ENCODE measurements around the gene SDE2.
"Not testable (repeated sequence)": the region's sequence is repeated elsewhere in the genome, so short reads cannot be mapped to it uniquely, and the experiment has no call there.

GRCh38 chr1:225975146-225975545, 24.0 kb downstream of the SDE2 start:
- TF ChIP-seq, protein P1, sequence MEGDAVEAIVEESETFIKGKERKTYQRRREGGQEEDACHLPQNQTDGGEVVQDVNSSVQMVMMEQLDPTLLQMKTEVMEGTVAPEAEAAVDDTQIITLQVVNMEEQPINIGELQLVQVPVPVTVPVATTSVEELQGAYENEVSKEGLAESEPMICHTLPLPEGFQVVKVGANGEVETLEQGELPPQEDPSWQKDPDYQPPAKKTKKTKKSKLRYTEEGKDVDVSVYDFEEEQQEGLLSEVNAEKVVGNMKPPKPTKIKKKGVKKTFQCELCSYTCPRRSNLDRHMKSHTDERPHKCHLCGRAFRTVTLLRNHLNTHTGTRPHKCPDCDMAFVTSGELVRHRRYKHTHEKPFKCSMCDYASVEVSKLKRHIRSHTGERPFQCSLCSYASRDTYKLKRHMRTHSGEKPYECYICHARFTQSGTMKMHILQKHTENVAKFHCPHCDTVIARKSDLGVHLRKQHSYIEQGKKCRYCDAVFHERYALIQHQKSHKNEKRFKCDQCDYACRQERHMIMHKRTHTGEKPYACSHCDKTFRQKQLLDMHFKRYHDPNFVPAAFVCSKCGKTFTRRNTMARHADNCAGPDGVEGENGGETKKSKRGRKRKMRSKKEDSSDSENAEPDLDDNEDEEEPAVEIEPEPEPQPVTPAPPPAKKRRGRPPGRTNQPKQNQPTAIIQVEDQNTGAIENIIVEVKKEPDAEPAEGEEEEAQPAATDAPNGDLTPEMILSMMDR (IDR thresholded peaks at IDR 0.05; ENCODE audit: poor library complexity, severe bottlenecking) = not testable (repeated sequence)
- TF ChIP-seq POLR2AphosphoS5 (IDR thresholded peaks at IDR 0.05); TAF1 (IDR thresholded peaks at IDR 0.05; ENCODE audit: low read depth); EZH2 (IDR thresholded peaks at IDR 0.05; ENCODE audit: borderline replicate concordance, insufficient read depth, low read length, poor library complexity, severe bottlenecking): not testable (repeated sequence)
